Measurements from ENCODE around the gene COMMD6. TPM values are rescaled to one million over a fixed set of nuclear protein-coding genes. Genes with fewer than 3 reads are reported as not detected.
A peak's percentile ranks its signal among the peaks of the same experiment; 100 is the strongest.

COMMD6 gene
- total and polyA plus RNA-seq, 2 of the 13 experiments (the other 11 are each of a cell fraction or from before 2014, with no cell fraction given), result 97.0 to 164 TPM

GRCh38 chr13:75481176-75482069 is 56.2 kb downstream of the COMMD6 start (continued):
- no peak for TF ChIP-seq ZNF34 (CRISPR knock-in tag; IDR thresholded peaks at IDR 0.05; ENCODE audit: borderline replicate concordance)
- TF ChIP-seq PITX1 (CRISPR knock-in tag; IDR thresholded peaks at IDR 0.05), result no peak
- TF ChIP-seq STAG1 (CRISPR knock-in tag; IDR thresholded peaks at IDR 0.05), result no peak
- TF ChIP-seq ZNF235 (CRISPR knock-in tag; IDR thresholded peaks at IDR 0.05; ENCODE audit: borderline replicate concordance), result no peak
- TF ChIP-seq UBTF (CRISPR knock-in tag; IDR thresholded peaks at IDR 0.05), result peak; percentile 76; the same call in 1 of the 2 replicates
- TF ChIP-seq TOPORS (CRISPR knock-in tag; IDR thresholded peaks at IDR 0.05), result no peak
- TF ChIP-seq, protein P1, sequence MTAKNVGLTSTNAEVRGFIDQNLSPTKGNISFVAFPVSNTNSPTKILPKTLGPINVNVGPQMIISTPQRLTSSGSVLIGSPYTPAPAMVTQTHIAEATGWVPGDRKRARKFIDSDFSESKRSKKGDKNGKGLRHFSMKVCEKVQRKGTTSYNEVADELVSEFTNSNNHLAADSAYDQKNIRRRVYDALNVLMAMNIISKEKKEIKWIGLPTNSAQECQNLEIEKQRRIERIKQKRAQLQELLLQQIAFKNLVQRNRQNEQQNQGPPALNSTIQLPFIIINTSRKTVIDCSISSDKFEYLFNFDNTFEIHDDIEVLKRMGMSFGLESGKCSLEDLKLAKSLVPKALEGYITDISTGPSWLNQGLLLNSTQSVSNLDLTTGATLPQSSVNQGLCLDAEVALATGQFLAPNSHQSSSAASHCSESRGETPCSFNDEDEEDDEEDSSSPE (CRISPR knock-in tag; IDR thresholded peaks at IDR 0.05), result peak; percentile 10; the same call in 1 of the 2 replicates
- peak; percentile 31; the same call in 1 of the 2 replicates for TF ChIP-seq ZFX (CRISPR knock-in tag; IDR thresholded peaks at IDR 0.05; ENCODE audit: low read depth)
- no peak for TF ChIP-seq ZNF431 (CRISPR knock-in tag; IDR thresholded peaks at IDR 0.05; ENCODE audit: borderline replicate concordance, low read depth)
- TF ChIP-seq, protein P2, sequence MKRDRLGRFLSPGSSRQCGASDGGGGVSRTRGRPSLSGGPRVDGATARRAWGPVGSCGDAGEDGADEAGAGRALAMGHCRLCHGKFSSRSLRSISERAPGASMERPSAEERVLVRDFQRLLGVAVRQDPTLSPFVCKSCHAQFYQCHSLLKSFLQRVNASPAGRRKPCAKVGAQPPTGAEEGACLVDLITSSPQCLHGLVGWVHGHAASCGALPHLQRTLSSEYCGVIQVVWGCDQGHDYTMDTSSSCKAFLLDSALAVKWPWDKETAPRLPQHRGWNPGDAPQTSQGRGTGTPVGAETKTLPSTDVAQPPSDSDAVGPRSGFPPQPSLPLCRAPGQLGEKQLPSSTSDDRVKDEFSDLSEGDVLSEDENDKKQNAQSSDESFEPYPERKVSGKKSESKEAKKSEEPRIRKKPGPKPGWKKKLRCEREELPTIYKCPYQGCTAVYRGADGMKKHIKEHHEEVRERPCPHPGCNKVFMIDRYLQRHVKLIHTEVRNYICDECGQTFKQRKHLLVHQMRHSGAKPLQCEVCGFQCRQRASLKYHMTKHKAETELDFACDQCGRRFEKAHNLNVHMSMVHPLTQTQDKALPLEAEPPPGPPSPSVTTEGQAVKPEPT (CRISPR knock-in tag; IDR thresholded peaks at IDR 0.05; ENCODE audit: low read depth), result no peak
- TF ChIP-seq ZNF547 (CRISPR knock-in tag; IDR thresholded peaks at IDR 0.05), result no peak
- 0 out of 2 replicates have a peak, but pooled peaks have one; percentile 16 for TF ChIP-seq NCOA1 (CRISPR knock-in tag; IDR thresholded peaks at IDR 0.05)
- TF ChIP-seq ZNF550 (CRISPR knock-in tag; IDR thresholded peaks at IDR 0.05; ENCODE audit: borderline replicate concordance), result no peak
- TF ChIP-seq ZNF205 (CRISPR knock-in tag; IDR thresholded peaks at IDR 0.05), result no peak
- no peak for TF ChIP-seq ZSCAN5A (CRISPR knock-in tag; IDR thresholded peaks at IDR 0.05; ENCODE audit: borderline replicate concordance)
- TF ChIP-seq POGZ (CRISPR knock-in tag; IDR thresholded peaks at IDR 0.05), result peak; percentile 9; the same call in 1 of the 2 replicates
- no peak for TF ChIP-seq SMARCC2 (IDR thresholded peaks at IDR 0.05)
- TF ChIP-seq FOXO1 (CRISPR knock-in tag; IDR thresholded peaks at IDR 0.05), result peak; percentile 30; the same call in 1 of the 2 replicates
- 0 out of 2 replicates have a peak, but pooled peaks have one; percentile 54 for TF ChIP-seq HNRNPL (IDR thresholded peaks at IDR 0.05; ENCODE audit: low read depth, low read length)
- TF ChIP-seq, protein P3, sequence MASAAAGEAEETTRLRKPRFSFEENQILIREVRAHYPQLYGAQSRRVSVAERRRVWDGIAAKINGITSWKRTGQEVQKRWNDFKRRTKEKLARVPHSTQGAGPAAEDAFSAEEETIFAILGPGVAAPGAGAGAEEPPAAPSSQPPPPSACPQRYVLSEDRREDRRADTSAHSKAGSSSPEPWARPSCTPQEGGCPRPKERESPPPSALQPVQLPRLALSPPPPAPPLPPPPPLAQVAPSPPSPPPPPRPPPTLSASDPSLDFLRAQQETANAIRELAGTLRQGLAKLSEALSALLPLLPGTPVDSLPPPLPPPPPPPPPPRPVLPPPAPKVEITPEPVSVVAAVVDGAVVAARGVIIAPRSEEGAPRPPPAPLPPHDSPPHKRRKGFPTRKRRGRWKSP (CRISPR knock-in tag; IDR thresholded peaks at IDR 0.05), result no peak

Data from HepG2 (cell line).